ENCODE data around the gene TGFBR3.

TGFBR3 gene

DNA sequence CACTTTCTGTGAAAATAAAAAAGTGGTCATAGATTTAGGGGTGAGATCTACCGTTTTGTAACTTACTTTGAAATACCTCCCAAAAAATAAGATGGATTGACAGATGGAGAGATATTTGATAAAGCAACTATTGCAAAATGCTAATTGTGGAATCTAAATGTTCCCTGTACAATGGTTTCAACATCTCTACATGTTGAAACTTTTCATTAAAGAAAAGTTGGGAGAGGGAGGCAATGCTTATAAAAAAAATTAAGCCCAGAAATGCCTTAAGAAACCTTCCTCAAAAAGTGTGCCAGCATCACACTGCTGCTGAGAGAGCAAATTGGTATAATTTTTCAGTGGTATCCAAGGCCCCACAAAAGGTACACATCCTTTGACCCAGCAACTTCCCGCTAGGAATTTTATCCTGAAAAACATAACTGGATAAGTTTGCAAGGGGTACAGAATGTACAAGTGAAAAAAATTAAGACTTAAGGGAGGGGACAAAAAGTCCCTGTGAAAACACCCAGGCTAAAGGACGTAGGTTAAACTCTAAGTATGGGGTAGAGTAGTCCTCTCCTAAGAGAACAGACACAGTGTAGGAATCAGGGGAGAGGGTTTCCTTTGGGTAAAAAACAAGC, 84.3 kb downstream of the TGFBR3 start:
- TF ChIP-seq GATA1 (IDR thresholded peaks at IDR 0.05; ENCODE audit: low read depth, low read length) (no peak), POLR2A (IDR thresholded peaks at IDR 0.05; ENCODE audit: low read length) (no peak)
- DNase-seq: no peak

- TF ChIP-seq POLR2A (IDR thresholded peaks at IDR 0.05; ENCODE audit: low read length) (no peak), GATA1 (IDR thresholded peaks at IDR 0.05; ENCODE audit: low read depth, low read length) (no peak)
- DNase-seq: no peak
Measured at GRCh38 chr1:91799863-91800262, 86.1 kb downstream of the TGFBR3 start.

DNA sequence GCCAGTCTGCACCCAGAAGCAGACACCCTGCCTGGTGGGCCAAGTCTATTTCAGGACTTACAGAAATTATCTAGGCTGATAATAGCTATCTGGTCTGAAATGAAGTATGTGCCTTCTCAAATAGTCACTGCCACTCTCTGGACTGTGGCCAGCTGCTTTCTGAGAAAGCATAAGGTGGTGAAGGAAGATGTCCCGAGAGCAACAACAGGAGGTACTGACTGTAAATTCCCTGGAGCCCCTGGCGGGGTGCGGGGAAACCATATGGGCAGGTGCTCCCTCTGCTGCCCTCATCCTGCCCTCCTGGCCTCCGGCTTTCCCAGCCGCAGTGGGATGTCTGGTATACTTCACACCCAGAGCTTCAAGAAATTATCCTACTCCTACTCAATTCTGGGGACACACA, 86.8 kb downstream of the TGFBR3 start:
- no peak for TF ChIP-seq POLR2A (IDR thresholded peaks at IDR 0.05; ENCODE audit: low read length)
- no peak for TF ChIP-seq GATA1 (IDR thresholded peaks at IDR 0.05; ENCODE audit: low read depth, low read length)
- DNase-seq: no peak

- no peak for DNase-seq
- no peak for TF ChIP-seq GATA1 (IDR thresholded peaks at IDR 0.05; ENCODE audit: low read depth, low read length)
- no peak for TF ChIP-seq POLR2A (IDR thresholded peaks at IDR 0.05; ENCODE audit: low read length)
Measured at GRCh38 chr1:91798740-91799139, 87.2 kb downstream of the TGFBR3 start.

GRCh38 chr1:91798241-91798648, 87.7 kb downstream of the TGFBR3 start:
- TF ChIP-seq GATA1 (IDR thresholded peaks at IDR 0.05; ENCODE audit: low read depth, low read length) (no peak), POLR2A (IDR thresholded peaks at IDR 0.05; ENCODE audit: low read length) (no peak)
- no peak for DNase-seq

DNA sequence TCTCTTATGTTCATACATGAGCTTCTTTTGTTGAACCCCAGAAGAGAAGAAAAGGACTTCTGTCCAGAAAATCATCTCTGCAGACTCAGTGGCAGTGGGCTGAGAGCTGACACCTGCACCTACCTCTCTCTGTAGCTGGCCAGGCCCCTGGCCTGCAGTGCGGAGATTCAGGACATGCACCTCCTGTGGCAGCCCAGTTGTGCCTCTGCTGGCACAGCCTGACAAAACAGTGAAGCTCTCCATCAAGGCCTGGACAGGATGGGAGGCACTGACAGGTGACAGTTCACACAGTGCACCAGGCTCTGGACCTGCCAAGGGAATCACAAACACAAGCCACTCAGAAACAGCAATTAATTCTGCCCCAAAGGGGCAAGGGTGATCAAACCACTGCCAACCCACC, 88.8 kb downstream of the TGFBR3 start:
- DNase-seq: no peak
- TF ChIP-seq POLR2A (IDR thresholded peaks at IDR 0.05; ENCODE audit: low read length): no peak
- no peak for TF ChIP-seq GATA1 (IDR thresholded peaks at IDR 0.05; ENCODE audit: low read depth, low read length)

DNA sequence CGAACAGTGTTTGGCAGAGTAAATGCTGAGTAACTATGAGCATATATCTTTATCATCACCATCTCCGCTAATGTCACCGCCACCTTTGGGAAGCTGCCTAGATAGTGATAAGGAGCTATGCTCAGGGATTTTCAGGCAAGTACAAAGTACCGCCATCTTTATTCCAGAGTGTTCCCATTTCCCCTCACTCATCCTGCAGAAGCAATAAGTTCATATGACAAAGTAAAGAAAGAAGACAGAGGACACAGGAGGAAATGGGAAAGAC, 89.6 kb downstream of the TGFBR3 start:
- TF ChIP-seq POLR2A (IDR thresholded peaks at IDR 0.05; ENCODE audit: low read length) (no peak), GATA1 (IDR thresholded peaks at IDR 0.05; ENCODE audit: low read depth, low read length) (no peak)
- DNase-seq: no peak

DNA sequence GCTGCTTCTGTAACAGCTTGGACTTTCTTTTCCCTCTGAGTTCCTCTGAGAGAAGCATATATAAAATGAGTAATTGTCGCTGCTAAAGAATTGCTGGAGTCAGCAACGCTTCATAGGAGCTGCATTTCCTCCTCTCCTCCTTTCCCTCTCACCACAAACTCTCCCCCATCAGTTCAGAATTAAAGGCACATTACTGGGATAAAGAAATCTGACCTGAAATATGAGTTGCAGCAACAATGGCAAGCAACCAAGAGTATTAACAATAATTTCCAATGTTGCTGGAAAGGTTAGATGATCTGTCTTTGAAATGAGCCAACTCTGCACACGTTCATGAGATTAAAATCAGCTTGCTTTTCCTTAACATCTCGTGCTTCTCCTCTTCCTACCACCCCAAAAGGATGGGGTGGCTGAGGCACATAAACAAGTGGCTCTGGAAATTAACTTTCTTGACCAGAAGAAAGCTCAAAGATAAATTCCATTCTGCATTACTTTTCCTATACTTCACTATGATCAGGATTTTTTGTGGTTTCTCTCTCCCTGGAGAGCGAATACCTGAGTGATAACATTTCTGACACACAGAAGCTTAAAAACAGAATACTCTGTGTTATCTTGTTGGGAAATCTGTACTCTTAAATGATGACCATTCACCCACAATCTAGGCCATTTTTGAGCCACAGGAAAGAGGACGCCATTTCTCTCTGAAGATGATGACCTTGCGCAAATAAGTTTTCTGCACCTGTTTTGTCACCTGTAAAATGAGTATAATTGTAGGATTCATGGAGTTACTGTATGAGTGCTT, 90.2 kb downstream of the TGFBR3 start:
- DNase-seq: no peak
- TF ChIP-seq GATA1 (IDR thresholded peaks at IDR 0.05; ENCODE audit: low read depth, low read length): no peak
- TF ChIP-seq POLR2A (IDR thresholded peaks at IDR 0.05; ENCODE audit: low read length): no peak

GRCh38 chr1:91793877-91794276, 92.1 kb downstream of the TGFBR3 start:
- DNase-seq: no peak
- TF ChIP-seq GATA1 (IDR thresholded peaks at IDR 0.05; ENCODE audit: low read depth, low read length) (no peak), POLR2A (IDR thresholded peaks at IDR 0.05; ENCODE audit: low read length) (no peak)

- no peak for TF ChIP-seq POLR2A (IDR thresholded peaks at IDR 0.05; ENCODE audit: low read length)
- no peak for TF ChIP-seq GATA1 (IDR thresholded peaks at IDR 0.05; ENCODE audit: low read depth, low read length)
- DNase-seq: no peak
Measured at GRCh38 chr1:91793189-91793588, 92.8 kb downstream of the TGFBR3 start.

GRCh38 chr1:91792489-91793071, 93.4 kb downstream of the TGFBR3 start:
- DNase-seq: no peak
- no peak for TF ChIP-seq POLR2A (IDR thresholded peaks at IDR 0.05; ENCODE audit: low read length)
- TF ChIP-seq GATA1 (IDR thresholded peaks at IDR 0.05; ENCODE audit: low read depth, low read length): no peak

DNA sequence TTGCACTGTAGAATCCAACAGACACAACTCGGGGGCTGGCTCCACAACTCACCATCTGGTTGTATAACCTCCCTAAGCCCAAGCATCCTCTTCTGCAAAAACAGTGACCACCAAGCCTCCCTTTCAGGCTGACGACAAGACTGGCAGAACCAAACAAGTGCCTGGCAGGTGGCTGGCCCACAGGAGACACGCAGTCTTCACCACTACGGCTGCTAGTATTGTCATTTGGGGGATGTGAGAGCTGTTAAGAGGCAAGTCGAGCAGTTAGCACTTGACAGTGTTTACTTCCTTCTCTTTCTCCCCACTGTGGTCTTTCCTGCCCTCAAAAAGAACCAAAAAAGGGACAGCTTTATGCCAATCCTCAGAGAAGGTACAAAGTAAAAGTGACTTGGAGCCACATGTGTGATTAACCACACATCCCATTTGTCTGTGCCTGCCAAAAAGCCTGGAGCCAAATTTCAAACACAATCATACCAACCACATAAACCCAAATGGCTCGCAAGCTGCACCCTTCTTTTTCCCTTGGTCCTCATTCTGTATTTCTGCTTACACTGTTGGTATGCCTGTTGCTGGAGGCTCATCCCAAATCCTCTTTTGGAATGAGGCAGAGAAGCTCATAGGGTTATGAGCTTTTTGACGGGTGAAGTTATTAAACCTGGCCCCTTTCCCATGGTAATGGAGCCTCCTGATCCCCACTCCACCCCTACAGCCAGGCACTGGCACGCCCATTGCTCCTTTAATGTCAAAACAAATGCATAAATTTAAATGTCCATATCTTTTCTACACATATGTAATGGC, 94.1 kb downstream of the TGFBR3 start:
- TF ChIP-seq GATA1 (IDR thresholded peaks at IDR 0.05; ENCODE audit: low read depth, low read length): no peak
- TF ChIP-seq POLR2A (IDR thresholded peaks at IDR 0.05; ENCODE audit: low read length): no peak
- DNase-seq: no peak

GRCh38 chr1:91791103-91791502, 94.8 kb downstream of the TGFBR3 start:
- no peak for DNase-seq
- no peak for TF ChIP-seq POLR2A (IDR thresholded peaks at IDR 0.05; ENCODE audit: low read length)
- no peak for TF ChIP-seq GATA1 (IDR thresholded peaks at IDR 0.05; ENCODE audit: low read depth, low read length)

- no peak for TF ChIP-seq GATA1 (IDR thresholded peaks at IDR 0.05; ENCODE audit: low read depth, low read length)
- TF ChIP-seq POLR2A (IDR thresholded peaks at IDR 0.05; ENCODE audit: low read length): no peak
- DNase-seq: no peak
Measured at GRCh38 chr1:91790392-91790791, 95.6 kb downstream of the TGFBR3 start.

Data from erythroblast (primary cell).